DMS153 treated with DMSO at 0.1 percent for 48 hours (cell line): ENCODE results near the gene P3R3URF.
"Not testable (repeated sequence)": the region's sequence is repeated elsewhere in the genome, so short reads cannot be mapped to it uniquely, and the experiment has no call there.

Source experiments
- DNase-seq: peaks from one replicate; lab custom pipeline; 2025; ENCODE audit not compliant: unreplicated experiment; lab: John Stamatoyannopoulos, UW

P3R3URF gene

DNA sequence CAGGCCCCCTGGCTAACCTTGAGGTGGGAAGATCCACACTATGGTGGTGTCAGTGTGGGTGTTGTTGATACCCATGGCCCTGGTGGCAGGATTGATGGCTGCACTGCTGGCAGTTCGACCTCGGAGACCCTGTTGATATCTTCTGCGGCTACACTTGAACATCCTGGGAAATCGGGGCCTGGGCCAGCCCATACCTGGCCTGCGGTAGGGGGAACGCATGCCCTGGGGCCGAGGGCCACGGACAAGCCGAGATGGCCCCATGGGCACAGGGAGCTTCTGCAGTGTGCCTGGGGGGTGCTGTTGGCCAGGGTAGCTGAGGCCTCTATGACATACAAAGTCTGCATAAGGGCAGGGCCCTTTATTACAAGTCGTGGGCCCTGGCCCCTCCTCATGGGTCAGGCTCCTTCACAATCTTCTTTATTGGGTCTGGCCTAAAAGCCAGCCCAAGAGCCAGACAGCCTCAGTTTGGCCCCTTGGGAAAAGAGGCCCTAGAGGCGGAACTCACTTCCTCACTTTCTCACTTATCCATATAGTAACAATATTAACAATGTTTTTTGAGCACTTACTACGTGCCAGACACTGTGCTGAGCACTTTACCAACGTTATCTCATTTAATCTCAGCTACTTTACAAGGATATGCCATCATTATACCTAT, at the start of gene P3R3URF:
Gene P3R3URF, minus strand, starts transcription at position 278 of the 655 bp plus-strand sequence. Its CDS starts 17 bp downstream, at position 261.
- DNase-seq = no peak

DNA sequence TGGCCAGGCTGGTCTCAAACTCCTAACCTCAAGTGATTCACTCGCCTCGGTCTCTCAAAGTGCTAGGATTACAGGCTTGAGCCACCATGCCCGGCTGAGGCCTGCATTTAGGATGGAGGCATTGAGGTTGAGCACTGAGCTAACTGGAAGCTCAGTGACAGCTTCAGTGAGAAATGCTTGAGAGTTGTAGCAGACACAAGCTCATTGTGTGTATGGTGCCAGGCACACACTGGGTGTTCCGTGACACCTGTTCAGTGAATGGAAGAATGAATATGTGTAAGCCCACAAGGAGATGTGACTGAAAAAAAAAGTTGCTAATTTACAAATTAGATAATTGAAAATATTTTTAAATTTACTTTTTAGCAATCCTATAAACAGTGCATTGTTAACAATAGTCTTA, 48.7 kb upstream of the P3R3URF start:
- DNase-seq = no peak

DNA sequence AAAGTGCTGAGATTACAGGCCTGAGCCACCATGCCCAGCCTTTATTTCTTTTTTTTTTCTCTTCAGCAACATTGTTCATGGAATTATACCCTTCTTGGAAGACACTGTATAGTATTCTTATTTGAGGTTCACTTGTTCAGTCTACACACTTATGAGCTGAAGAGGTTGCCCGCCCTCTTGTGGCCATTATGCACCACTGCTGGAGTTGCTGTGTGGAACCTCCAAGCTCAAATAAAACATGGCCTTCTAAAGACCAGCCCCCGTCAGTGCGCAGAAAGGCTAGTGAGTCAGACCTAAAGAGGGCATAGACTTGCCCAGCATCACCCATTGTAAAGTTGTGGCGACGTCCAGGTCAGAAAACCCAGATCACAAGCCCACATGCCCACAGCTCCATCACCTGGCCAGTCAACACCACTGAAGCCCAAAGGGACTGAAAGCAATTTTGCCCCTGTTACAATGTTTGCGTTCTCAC, 47.2 kb upstream of the P3R3URF start:
- DNase-seq = peak; percentile 93

DNA sequence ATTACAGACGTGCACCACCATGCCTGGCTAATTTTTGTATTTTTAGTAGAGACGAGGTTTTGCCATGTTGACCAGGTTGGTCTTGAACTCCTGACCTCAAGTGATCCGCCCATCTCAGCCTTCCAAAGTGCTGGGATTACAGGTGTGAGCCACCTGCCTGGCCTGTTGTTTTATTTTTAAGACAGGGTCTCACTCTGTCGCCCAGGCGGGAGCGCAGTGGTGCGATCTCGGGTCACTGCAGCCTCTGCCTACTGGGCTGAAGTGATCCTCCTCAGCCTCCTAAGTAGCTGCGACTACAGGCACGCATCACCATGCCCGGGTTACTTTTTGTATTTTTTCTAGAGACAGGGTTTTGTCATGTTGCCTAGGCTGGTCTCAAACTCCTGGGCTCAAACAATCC, 46.8 kb upstream of the P3R3URF start:
- not testable (repeated sequence) for DNase-seq

DNA sequence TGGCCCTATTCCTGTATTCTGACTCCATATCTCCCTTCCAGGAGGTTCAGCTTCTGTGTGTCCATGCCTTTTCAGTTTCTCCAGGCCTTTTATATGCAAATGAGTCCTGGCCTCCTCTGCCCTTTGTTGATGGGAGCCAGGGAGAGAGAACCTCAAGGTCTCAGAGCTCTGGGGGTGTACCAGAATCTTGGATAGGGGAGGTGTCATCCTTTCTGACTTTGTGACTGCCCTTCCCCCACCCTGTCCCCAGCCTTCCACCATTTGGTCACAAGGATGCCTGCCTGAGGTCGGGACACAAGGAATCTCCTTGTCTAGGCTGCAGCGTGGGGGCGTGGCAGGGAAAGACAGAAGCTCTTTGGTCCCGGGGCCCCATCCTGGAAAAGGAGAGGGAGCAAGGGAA, 45.5 kb upstream of the P3R3URF start:
- no peak for DNase-seq

DNA sequence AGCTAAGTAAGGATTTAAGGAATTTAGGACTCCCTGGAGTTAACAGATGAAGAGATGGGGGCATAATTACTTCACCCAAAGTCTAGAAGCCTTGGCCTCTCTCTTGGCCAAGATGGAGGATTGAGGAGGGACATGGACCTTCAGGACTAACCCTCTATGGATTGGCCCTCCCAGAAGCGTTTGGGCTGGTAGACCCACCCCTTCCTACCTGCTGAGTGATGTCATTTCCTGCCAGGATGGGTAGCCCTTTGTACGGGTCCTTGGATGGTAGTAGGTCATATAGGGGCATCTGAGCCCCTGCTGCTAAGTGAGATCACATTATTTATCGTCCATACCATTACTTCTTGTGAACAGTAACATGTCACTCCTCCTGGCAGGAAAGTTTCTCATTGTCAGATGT, 44.5 kb upstream of the P3R3URF start:
- no peak for DNase-seq

DNA sequence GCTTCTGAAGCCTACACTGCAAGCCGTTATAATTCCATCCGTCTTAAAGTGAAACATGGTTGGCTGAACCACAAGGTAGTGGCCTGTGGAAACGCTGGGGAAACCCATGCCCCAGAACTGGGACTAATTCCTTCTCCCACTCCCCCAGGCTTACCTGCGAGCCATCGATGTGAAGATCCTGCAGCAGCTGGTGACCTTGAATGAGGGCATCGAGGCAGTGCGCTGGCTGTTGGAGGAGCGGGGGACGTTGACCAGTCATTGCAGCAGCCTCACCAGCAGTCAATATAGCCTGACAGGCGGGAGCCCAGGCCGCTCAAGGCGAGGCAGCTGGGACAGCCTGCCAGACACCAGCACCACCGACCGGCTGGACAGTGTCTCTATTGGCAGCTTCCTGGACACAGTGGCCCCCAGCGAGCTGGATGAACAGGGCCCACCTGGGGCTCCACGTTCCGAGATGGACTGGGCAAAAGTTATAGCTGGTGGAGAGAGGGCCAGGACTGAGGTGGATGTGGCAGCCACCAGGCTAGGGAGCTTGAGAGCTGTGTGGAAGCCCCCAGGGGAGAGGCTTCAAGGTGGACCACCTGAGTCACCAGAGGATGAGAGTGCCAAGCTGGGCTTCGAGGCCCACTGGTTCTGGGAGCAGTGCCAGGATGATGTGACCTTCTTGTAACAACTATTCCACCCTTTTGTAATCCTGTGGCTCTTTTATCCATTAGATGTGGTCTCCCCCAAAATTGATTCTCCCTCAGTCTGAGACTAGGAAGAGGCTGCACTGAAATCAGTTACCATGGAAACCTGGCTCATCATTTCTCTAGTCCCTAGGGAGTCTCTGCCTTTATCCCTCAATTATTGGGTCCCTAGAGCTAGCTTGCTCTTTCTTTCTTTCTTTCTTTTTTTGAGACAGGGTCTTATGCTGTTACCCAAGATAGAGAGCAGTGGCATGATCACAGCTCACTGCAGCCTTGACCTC, 43.5 kb upstream of the P3R3URF start:
- DNase-seq = no peak

DNA sequence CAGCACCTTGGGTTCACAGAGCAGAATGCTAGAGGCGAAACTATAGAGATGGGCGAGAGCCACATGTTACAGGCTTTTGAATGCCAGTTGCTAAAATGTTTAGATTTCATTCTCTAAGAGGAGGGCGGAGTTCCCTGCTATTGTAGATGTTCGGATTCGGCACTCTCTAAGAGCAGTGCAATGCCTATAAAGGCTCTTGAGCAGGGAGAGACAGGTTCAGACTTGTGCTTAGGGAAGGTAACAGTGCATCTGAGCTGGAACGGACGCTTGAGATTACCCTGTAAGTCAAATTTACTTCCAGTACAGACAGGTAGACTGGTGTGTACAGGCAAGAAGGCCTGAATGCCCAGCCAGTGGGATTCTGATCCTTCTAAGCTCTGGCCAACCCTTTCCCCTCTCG, 42.2 kb upstream of the P3R3URF start:
- peak; percentile 99 for DNase-seq

DNA sequence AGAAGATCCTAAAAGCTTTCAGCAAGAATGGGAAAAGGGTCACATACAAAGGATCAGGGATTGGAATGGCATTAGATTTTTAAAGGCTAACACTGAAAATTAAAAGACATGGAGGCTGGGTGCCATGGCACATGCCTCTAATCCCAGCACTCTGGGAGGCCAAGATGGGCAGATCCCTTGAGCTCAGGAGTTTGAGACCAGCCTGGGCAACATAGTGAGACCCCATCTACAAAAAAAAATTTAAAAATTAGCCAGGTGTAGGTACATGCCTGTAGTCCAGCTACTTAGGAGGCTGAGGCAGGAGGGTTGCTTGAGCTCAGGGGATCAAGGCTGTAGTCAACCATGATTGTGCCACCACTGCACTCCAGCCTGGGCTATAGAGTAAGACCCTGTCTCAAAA, 39.2 kb upstream of the P3R3URF start:
- no peak for DNase-seq

DNA sequence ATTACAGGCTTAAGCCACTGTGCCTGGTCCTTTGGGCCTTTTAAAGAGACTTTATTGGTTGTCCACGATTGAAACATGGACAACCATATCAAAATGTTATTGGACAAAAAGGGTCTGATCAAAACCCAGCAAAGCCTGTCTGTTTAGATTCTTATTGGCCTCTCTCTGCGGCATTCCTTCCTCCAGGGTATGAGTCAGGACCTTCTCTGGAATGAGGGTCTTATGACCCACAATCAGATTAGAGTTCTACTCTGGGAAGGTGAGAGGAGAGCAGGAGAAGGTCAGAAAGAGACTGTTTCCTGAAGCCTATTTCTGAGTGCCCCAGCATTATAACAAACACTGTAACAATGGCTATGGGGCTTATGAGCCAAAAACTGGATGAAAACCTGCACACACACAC, 34.8 kb upstream of the P3R3URF start:
- DNase-seq = no peak

DNA sequence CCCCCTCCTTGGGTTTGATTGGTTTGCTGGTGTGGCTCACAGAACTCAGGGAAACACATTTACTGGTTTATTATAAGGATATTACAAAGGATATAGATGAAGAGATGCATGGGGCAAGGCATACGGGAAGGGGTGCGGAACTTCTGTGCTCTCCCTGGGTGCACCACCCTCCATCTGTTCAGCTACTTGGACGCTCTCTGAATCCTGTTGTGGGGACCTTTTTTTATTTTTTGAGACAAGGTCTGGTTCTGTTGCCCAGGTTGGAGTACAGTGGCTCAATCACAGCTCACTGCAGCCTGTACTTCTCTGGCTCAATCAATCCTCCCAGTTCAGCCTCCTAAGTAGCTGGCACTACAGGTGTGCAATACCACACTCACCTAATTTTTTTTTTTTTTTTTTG, 34.3 kb upstream of the P3R3URF start:
- DNase-seq = no peak

DNA sequence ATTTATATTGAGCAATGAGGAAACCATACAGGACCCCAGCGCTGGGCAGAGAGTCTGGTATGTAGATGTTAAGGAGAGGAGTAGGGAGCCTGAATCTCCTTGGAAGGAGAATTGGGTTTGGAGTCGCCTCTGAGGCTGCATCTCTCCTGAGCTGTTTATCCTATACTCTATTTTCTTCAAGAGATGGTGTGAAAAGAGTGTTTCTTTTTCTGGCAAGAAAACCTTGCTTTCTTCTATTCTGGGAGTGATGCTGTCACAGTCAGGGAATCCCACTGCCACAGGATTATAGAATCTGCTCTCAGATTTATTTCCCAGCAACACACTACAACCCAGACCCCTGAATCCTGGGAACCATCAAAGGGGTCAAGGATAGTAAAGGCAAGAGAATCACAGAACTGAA, 30.1 kb upstream of the P3R3URF start:
- DNase-seq = no peak

DNA sequence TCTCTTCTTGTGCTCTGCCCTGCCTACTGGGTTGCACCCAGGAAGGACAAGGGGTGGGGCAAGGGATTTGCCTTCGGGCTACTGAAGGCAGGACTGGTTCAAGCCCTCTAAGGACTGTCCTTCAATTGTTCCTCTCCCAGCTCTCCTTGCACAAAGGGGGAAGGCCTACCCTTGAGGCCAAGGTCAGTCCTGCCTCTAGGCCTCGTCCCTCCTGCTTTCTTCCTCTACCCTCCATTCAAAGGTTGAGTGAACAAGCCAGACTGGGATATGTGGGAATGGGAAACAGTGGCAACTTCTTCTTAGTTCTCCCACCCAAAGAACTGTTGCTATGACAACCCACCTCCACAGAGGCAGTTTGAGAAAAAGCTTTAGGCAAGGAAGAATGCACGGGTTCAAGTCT, 29.5 kb upstream of the P3R3URF start:
- DNase-seq = no peak

DNA sequence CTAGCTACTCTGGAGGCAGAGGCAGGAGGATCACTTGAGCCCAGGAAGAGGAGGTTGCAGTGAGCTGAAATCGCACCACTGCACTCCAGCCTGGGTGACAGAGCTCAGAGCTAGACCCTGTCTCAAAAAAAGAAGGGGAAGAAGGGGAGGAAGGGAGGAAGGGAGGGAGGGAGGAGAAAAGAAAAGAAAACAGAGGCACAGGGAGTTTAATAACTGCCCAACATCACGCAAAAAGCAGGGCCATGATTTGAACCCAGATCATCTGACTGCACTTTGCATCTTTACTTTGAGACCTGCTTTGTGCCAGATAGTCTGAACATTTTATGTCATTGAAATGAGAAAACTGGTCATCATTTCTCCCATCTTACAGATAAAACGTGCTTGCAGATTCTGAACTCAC, 28.9 kb upstream of the P3R3URF start:
- DNase-seq = no peak

DNA sequence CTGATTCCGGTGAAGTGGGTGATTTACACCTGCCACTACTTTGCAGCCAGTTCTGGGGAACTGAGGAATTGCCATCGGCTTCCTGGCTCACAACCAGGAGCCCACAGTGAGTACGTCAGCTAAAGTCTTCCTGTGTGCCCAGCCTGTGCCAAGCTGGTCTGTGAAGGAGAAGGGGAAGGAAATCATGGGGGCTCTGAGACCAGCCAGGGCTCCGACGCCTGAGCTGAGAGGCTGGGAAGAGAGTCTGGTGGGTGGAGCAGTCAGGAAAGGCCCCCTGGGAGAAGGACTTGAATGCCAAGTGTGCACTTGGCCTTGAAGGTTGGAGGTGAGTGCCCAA, 28.1 kb upstream of the P3R3URF start:
- no peak for DNase-seq

DNA sequence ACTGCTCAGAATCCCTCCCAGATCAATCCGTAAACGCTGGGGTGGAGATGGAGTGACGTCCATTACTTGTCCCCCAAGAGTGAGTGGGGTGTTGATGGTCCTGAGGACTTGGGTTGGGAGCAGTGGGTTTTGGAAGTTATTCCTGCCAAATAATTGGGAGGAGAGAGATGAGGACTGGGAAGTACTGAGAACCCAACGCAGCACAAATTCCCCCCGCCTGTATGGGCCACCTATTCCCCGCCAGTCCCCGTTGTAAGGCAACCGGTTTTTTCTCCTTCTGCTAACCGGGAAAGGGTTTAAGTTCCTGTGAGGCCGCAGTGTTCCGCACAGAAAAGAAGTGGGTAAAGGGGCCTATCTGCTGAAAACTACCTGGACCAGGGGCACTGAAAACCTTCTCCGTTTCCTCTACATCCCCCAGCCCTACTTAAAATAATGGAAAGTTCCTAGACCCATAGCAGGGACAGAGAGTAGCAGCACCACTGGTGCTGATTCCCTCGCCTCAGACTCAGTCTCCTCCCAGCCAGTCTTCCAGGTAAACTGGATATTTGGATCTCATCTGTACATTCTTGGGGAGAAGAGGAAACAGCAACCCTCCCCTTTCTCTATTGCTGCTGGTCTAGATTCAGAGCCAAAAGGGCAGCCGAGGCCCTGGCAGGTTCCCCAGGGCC, 27.6 kb upstream of the P3R3URF start:
- peak; percentile 67 for DNase-seq

DNA sequence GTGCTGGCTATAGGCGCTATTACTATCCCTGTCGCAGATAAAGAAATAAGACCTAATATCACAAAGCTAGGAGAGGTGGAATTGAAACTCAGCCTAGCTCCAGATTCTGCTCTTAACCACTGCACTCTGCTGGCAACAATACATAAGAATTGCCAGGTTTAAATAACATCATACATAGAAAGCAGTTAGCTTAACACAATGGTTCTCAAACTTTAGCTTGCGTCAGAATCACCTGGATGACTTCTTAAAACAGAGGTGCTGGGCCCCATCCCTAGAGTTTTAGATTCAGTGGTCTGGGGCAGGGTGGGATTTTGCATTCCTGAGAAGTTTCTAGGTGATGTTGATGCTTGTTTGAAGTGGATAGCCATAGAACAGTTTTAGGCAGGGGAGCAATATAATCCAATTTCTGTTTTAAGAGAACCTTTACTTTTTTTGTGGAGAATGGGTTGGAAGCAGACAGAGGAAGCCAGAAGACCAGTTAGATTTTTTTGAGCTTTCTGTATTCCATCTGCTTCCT, 23.0 kb upstream of the P3R3URF start:
- DNase-seq = no peak

DNA sequence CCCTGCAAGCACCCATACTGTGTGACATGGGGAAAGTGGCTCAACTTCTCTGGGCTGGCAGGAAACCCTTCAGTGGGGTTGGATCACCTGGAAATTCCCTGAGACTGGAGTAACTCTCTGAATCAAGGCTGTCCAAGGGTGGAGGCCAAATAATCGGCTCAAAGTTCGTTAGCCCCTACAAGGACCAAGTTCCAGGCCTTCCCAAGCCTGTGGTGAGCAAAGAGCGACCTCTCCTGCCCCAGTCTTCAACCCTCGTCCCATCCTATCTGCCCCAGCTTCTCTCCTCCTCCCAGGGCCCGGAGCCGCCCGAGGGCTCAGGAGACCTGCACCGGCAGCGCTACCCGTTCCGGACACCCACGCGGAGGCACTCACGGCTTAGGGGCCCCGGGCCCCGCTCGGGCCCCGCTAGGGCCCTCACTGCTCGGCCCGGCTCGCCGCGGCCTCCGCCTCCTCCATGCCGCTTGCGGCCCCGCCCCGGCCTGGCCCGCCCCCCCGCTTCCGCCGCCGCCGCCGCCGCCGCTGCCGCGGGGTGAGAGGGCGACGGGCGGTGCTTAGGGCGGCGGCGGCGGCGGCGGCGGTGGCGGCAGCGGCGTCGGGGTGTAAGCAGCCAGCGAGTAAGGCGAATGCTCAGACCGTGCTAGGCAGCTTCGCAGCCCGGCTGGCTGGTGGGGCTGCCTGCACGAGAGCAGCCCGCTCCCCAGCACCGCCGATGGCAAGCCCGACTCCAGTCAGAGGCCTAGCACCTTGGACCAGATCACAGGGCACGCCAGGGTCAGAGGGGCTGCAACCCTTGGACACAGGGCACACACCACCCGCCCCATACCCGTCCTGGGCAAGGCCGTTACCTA, 21.9 kb upstream of the P3R3URF start, which contains the start of gene POMGNT1:
Gene POMGNT1, minus strand, starts transcription at position 471 of the 848 bp plus-strand sequence. CDS start 613 bp downstream, outside the sequence.
- peak; percentile 83 for DNase-seq

DNA sequence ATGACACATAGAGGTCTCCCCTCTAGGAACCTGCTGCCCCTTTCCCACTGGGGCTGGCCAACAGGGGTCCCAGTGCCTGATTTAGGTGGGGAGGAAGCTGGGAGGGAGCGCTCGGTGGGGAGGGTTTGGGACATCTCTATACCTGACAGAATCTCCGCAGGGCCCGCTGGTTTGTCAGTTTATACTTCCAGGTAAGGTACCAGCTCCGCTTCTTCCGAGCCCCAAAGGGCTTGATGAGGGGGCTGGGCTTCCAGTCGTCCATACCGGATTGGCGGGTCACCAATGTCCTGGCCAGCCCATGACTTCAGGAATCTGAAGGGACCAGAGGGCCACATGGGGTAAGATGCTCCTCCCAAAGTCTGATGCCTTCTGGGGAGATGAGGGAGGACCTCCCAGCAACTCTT, 21.3 kb upstream of the P3R3URF start:
- DNase-seq = no peak

DNA sequence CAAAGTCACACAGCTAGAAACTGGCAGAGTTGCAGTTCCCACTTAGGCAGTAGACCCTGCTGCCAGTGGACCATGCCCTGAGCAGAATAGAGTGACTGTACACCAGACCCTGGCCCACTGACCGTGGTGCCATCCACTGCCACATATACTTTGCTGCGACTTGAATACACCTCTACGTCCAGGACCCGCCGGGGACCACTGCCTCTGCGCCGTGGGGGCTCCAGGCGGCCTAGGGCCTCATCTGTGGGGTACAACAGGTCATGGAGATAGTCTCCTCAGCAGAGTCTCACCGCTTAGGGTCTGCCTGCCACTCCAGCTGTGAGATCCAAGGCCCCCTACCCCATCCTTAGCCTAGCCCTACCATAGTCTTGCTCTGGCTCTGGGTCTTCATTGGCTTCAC, 20.3 kb upstream of the P3R3URF start:
- DNase-seq = no peak
